ENCODE results near the gene RPGRIP1.

DNA sequence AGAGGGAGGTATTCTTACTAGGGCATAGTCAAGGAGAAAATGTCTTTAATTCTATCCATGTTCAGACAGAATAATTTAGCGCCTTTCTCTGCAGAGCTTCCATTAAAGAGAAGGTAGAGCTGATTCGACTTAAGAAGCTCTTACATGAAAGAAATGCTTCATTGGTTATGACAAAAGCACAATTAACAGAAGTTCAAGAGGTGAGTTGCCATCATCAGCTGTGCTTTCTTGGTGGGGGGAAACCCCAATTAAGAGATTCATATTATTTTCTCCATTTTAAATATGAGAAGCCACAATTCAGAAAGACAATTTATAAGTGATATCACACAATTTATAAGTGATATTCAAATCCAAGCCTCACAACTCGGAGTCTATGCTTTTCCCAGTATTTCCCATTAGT lies 27.8 kb downstream of the RPGRIP1 start:
- TF ChIP-seq POLR2A (IDR thresholded peaks at IDR 0.05; ENCODE audit: low read depth, low read length) (no peak), POLR2AphosphoS5 (IDR thresholded peaks at IDR 0.05; ENCODE audit: low read depth, low read length) (no peak), TAF1 (IDR thresholded peaks at IDR 0.05; ENCODE audit: low read depth, low read length) (no peak)

All from GM12891 (cell line).